LoVo (cell line): ENCODE results near the gene TMEM203.

Source experiments
- DNase-seq: peaks from one replicate; pipeline ENCODE4 v3.0.0-alpha.2; 2016; ENCODE audit warnings: low spot score

Gene TMEM203

GRCh38 chr9:137229903-137230704, 24.7 kb upstream of the TMEM203 start:
- no peak for DNase-seq

GRCh38 chr9:137228968-137229896, 23.8 kb upstream of the TMEM203 start:
- DNase-seq, result no peak

GRCh38 chr9:137228506-137228967, 23.1 kb upstream of the TMEM203 start:
- DNase-seq, result no peak

DNA sequence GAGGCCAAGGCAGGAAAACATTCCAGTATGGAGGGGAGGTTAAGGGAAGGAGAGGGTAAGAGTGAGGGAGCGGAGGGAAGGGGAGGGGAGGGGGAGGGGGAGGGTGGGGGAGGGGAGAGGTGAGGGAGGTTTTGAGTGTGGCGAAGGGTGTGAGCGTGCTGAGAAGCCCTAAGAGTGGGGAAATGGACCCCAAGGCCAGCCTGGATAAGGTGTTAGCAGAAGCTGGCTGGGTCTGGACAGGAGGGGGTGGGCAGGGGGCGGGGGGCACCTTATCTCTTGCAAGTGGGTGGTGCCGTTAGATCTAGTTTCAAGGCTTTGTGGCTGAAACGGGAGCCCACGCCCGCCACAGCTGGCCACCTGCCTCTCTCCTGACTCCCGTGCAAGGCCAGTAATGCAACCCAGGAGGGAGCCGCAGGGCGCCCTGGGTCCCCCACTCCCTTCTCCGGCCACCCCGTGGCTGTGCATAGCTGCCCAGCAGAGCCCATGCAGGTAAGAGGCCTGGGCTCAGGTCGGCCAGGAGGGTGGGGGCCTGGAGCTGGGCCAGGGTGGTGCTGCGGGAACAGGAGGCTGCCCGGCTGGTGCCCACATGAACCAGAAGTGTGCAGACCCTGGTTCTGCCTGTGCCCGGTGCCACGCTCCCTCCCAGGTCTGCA, 22.5 kb upstream of the TMEM203 start:
- DNase-seq, result no peak

GRCh38 chr9:137227054-137227852, 21.8 kb upstream of the TMEM203 start, which contains the start of gene RNF224:
Gene RNF224, plus strand, starts transcription at chr9:137227502. Its CDS starts 834 bp downstream, at chr9:137228336.
- peak; percentile 83 for DNase-seq

- peak; percentile 67 for DNase-seq
Observed at GRCh38 chr9:137226338-137227053, 21.0 kb upstream of the TMEM203 start.

- no peak for DNase-seq
Observed at GRCh38 chr9:137225699-137226331, 20.4 kb upstream of the TMEM203 start.

GRCh38 chr9:137224830-137225694, 19.6 kb upstream of the TMEM203 start, which contains the start of gene CYSRT1:
Gene CYSRT1, plus strand, starts transcription at chr9:137225174. Its CDS starts 448 bp downstream, at chr9:137225622.
- DNase-seq, result peak; percentile 37

DNA sequence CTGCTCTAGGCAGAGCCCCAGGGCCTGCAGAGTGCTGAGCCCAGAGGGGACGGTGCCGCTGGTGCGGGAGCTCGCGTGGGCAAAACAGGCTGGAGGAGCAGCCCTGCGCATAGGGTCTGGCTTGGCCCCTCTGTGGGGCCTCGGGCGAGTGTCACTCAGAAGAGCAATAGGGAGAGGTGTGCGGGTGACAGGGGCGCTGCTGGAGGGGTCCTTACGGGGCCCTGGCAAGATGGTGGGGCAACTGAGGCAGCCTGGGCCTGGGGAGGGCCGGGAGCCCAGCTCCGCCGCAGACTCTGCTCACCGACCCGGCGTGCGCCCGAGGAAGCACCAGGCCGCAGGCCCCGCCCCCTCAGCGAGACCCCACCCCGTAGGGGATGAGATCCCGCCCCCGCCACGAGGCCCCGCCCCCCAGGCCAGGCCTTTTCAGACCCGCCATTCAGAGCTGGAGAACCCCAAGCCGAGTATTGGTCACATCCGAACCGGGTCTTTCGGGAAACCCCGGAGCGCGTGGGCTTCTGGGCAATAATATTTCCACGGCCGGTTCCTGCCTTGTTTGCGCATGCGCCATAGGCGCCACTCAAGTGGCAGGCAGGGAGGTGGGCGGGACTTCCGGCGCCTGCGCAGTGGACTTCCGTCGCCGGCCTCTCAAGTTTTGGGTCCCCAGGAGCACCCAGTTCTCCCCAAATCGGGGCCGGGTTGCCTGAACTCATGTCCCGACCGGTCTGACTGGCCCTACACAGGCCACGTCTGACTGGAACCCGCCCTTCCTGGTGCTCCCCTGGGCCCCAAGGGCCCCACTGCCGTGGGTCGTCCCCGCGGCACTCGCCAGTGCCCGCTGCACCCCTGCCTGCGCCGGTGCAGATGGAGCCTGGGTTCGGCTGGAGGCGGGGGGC, 17.9 kb upstream of the TMEM203 start:
- peak; percentile 98 for DNase-seq

DNA sequence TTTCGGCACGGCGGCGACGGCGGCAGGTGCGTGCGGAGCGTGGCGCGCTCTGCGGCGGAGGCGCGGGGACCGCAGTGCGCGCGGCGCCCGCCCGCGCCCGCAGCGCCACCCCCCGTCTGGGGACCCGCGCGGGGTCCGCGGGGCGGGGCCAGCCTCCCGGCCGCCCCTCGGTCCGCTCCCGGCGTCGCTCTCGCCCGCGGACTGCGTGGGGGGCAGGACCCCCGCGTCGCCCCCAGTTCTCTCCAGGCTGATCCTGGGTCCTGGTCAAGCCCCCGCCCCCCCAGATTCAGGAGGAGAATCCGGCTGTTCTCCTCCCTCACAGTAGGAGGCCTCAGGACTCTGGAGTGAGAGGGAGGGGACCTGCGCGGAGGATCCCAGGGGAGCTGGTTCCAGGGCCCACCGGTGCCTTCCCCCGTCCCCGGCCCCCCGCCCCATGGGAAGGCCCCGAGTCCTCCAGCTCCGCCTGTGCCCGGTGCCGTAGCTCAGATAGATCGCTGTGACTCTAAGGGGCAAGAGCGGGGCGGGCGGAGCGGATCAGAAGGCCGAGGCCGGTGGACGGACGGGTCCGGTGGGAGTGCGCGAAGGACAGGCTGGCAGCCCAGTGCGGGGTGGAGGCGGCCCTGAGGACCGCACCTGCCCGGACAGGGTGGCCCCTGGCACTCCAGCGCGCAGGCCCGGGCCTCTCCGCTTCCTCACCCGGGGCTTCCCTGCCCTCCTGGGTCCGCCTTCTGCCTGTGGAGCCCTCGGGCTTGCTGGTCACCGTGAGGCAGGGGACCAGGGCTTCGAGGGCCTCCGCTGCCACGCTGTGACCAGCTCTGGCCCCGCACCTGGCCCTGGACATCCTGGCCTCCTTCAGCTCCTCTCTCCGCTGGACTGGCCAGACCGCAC, 17.0 kb upstream of the TMEM203 start, which contains the start of gene RNF208:
TSS of gene RNF208 (minus strand) at position 51 of the 888 bp plus-strand sequence. CDS start 1,028 bp downstream, outside the sequence.
- peak; percentile 19 for DNase-seq

DNA sequence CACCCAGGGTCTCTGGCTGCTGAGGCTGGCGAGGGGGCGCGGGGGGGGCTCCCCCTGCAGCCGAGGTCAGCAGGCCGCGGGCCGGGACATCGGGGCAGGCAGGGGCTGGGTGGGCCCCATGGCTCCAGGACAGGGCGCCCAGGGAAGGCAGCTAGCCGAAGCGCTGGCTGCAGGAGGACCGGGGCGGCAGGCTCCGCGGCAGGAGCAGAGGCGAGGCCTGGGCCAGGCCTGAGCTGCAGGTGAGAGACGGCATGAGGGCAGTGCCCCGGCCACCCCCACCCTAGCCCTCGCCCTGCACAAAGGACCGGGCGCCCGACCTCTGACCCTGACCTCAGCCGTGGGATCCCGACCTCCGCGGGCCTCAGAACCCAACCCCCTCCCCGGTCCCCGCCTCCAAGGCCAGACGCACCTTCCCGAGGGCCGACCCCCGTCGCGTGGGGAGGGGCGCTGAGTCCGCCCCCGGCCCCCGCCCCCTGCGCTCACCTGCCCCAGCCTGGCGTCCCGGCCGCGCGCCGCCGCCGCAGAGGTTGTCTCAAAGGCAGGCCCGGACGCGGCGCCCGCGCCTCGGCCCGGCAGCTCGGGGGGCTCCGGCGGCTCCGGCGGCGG, 16.2 kb upstream of the TMEM203 start:
- DNase-seq, result no peak

DNA sequence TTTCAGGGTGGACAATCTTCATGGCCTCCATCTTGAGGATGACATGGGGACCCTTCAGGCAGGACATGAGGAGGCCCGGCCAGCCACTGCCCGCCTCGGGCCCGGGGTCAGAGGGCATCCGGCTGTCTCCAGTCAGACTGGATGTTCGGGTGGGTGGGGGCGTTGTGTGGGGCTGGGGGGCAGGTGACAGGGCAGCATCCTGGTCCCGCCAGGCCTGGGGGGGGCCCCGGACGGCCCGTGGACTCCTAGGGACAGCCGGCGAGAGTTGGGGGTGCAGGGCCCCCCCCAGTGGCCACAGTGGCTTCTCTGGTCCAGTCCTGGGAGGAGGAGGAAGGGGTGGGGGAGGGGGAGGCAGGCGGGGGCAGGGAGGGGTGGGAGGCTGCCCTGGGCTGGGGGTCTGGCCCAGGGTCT, 15.7 kb upstream of the TMEM203 start:
- DNase-seq, result no peak

- no peak for DNase-seq
Observed at GRCh38 chr9:137220317-137221094, 15.1 kb upstream of the TMEM203 start.

GRCh38 chr9:137219757-137220316, 14.4 kb upstream of the TMEM203 start:
- no peak for DNase-seq

- DNase-seq, result peak; percentile 30
Observed at GRCh38 chr9:137218754-137219271, 13.4 kb upstream of the TMEM203 start.
